ENCODE results near the gene WDR70. TPM values are rescaled to one million over a fixed set of nuclear protein-coding genes. Genes with fewer than 3 reads are reported as not detected.

WDR70 gene
- total and polyA plus RNA-seq, 4 donors, result 4.0 to 17.7 (median 14.5) TPM

- no peak for TF ChIP-seq REST (IDR thresholded peaks at IDR 0.05)
- TF ChIP-seq SP1 (IDR thresholded peaks at IDR 0.05), result no peak
- no peak for TF ChIP-seq ZBTB33 (IDR thresholded peaks at IDR 0.05)
- TF ChIP-seq FOXA2 (IDR thresholded peaks at IDR 0.05), result no peak
- TF ChIP-seq YY1 (IDR thresholded peaks at IDR 0.05), result no peak
- TF ChIP-seq RXRA (IDR thresholded peaks at IDR 0.05), result no peak
- no peak for TF ChIP-seq ATF3 (IDR thresholded peaks at IDR 0.05)
- TF ChIP-seq EGR1 (IDR thresholded peaks at IDR 0.05; ENCODE audit: low read depth in 2 of 2), result no peak
- TF ChIP-seq HNF4A (conservative IDR thresholded peaks at IDR 0.05), result no peak
These were observed 284.4 kb downstream of the WDR70 start (continued) for GRCh38 chr5:37663538-37663937.

GRCh38 chr5:37664551-37664950 lies 285.4 kb downstream of the WDR70 start:
- peaks cover 0 to 4% (median 1%) of the 10 kb centered on the region in 4 donors for H3K4me1 ChIP-seq (ENCODE audit: control insufficient read depth in 4 of 4, insufficient read depth in 4 of 4, low read length in 3 of 4)
- TF ChIP-seq RAD21 (IDR thresholded peaks at IDR 0.05) (no peak), SP1 (IDR thresholded peaks at IDR 0.05) (no peak), YY1 (IDR thresholded peaks at IDR 0.05) (no peak), NR2F2 (IDR thresholded peaks at IDR 0.05) (no peak), MAX (IDR thresholded peaks at IDR 0.05) (no peak), GABPA (IDR thresholded peaks at IDR 0.05 in 1 of 2, conservative IDR thresholded peaks at IDR 0.05 in 1 of 2) (no peak), REST (IDR thresholded peaks at IDR 0.05) (no peak), HNF4G (IDR thresholded peaks at IDR 0.05) (no peak), HNF4A (conservative IDR thresholded peaks at IDR 0.05) (no peak), TAF1 (conservative IDR thresholded peaks at IDR 0.05) (no peak), RXRA (IDR thresholded peaks at IDR 0.05) (no peak), CTCF (IDR thresholded peaks at IDR 0.05; ENCODE audit: low read depth, low read length, missing input control) (no peak), FOXA1 (IDR thresholded peaks at IDR 0.05) (no peak), EGR1 (IDR thresholded peaks at IDR 0.05; ENCODE audit: low read depth in 2 of 2) (no peak), FOXA2 (IDR thresholded peaks at IDR 0.05) (no peak), JUND (IDR thresholded peaks at IDR 0.05) (no peak), ATF3 (IDR thresholded peaks at IDR 0.05) (no peak), ZBTB33 (IDR thresholded peaks at IDR 0.05) (no peak)

More at GRCh38 chr5:37664551-37664950, 285.4 kb downstream of the WDR70 start:
- H3K27me3 ChIP-seq (ENCODE audit: control insufficient read depth in 4 of 4, insufficient read depth in 4 of 4, low read length in 3 of 4), result no peaks in the 10 kb centered on the region
- DNase-seq (ENCODE audit: low spot score), result no peak
- H3K9ac ChIP-seq (ENCODE audit: low read depth in 1 of 2, low read length in 2 of 2), result no peak overlapping the region
- H3K27ac ChIP-seq (ENCODE audit: low read depth in 1 of 2, low read length in 2 of 2), result no peak overlapping the region
- no peaks in the 10 kb centered on the region for H3K36me3 ChIP-seq (ENCODE audit: control insufficient read depth in 4 of 4, insufficient read depth in 3 of 4, low read depth in 1 of 4, low read length in 3 of 4)
- no peak overlapping the region for H3K4me3 ChIP-seq (ENCODE audit: low read depth in 1 of 3, low read length in 3 of 3)
- WGBS, result 95% methylated on average over 1 of the region's 1 CpG
- no peaks in the 10 kb centered on the region for H3K9me3 ChIP-seq (ENCODE audit: control insufficient read depth in 4 of 4, low read length in 3 of 4)

All from liver (tissue), 9 donors.